ENCODE measurements around the gene SLC37A1.

DNA sequence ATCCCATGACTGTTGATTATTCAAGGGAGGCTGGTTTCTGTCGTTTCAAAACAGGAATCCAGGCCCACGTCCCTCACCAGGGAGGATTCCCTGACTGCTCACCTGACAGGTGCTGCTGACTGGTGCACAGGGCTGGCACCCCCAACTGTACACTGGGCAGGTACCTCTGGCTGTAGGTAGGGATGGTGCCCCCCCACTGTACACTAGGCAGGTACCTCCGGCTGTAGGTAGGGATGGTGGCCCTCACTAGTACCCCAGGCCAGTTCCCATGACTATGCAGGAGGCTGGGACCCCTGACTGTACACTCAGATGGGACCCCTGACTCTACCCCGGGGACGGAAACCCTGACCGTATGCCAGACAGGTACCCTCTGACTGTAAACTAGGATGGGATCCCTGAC is 106.2 kb downstream of the SLC37A1 start:
- TF ChIP-seq, protein P1, sequence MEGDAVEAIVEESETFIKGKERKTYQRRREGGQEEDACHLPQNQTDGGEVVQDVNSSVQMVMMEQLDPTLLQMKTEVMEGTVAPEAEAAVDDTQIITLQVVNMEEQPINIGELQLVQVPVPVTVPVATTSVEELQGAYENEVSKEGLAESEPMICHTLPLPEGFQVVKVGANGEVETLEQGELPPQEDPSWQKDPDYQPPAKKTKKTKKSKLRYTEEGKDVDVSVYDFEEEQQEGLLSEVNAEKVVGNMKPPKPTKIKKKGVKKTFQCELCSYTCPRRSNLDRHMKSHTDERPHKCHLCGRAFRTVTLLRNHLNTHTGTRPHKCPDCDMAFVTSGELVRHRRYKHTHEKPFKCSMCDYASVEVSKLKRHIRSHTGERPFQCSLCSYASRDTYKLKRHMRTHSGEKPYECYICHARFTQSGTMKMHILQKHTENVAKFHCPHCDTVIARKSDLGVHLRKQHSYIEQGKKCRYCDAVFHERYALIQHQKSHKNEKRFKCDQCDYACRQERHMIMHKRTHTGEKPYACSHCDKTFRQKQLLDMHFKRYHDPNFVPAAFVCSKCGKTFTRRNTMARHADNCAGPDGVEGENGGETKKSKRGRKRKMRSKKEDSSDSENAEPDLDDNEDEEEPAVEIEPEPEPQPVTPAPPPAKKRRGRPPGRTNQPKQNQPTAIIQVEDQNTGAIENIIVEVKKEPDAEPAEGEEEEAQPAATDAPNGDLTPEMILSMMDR (CRISPR knock-in tag; IDR thresholded peaks at IDR 0.05): no peak
- TF ChIP-seq HNF1A (IDR thresholded peaks at IDR 0.05; ENCODE audit: low read depth) (no peak), HNF1A (CRISPR knock-in tag; IDR thresholded peaks at IDR 0.05; ENCODE audit: borderline replicate concordance) (no peak), ZNF703 (CRISPR knock-in tag; IDR thresholded peaks at IDR 0.05; ENCODE audit: borderline replicate concordance) (no peak), RBFOX2 (IDR thresholded peaks at IDR 0.05; ENCODE audit: low read depth, low read length) (no peak), POLR2AphosphoS5 (IDR thresholded peaks at IDR 0.05; ENCODE audit: low read depth, low read length) (no peak), NR1H2 (CRISPR knock-in tag; IDR thresholded peaks at IDR 0.05; ENCODE audit: borderline replicate concordance, low read depth) (no peak), POLR2A (IDR thresholded peaks at IDR 0.05; ENCODE audit: insufficient read depth in 1 of 2, low read depth in 2 of 2, low read length in 2 of 2) (no peak), ZBTB42 (CRISPR knock-in tag; IDR thresholded peaks at IDR 0.05) (no peak)
- TF ChIP-seq, protein P2, sequence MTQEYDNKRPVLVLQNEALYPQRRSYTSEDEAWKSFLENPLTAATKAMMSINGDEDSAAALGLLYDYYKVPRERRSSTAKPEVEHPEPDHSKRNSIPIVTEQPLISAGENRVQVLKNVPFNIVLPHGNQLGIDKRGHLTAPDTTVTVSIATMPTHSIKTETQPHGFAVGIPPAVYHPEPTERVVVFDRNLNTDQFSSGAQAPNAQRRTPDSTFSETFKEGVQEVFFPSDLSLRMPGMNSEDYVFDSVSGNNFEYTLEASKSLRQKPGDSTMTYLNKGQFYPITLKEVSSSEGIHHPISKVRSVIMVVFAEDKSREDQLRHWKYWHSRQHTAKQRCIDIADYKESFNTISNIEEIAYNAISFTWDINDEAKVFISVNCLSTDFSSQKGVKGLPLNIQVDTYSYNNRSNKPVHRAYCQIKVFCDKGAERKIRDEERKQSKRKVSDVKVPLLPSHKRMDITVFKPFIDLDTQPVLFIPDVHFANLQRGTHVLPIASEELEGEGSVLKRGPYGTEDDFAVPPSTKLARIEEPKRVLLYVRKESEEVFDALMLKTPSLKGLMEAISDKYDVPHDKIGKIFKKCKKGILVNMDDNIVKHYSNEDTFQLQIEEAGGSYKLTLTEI (CRISPR knock-in tag; conservative IDR thresholded peaks at IDR 0.05): no peak
- TF ChIP-seq, protein P3, sequence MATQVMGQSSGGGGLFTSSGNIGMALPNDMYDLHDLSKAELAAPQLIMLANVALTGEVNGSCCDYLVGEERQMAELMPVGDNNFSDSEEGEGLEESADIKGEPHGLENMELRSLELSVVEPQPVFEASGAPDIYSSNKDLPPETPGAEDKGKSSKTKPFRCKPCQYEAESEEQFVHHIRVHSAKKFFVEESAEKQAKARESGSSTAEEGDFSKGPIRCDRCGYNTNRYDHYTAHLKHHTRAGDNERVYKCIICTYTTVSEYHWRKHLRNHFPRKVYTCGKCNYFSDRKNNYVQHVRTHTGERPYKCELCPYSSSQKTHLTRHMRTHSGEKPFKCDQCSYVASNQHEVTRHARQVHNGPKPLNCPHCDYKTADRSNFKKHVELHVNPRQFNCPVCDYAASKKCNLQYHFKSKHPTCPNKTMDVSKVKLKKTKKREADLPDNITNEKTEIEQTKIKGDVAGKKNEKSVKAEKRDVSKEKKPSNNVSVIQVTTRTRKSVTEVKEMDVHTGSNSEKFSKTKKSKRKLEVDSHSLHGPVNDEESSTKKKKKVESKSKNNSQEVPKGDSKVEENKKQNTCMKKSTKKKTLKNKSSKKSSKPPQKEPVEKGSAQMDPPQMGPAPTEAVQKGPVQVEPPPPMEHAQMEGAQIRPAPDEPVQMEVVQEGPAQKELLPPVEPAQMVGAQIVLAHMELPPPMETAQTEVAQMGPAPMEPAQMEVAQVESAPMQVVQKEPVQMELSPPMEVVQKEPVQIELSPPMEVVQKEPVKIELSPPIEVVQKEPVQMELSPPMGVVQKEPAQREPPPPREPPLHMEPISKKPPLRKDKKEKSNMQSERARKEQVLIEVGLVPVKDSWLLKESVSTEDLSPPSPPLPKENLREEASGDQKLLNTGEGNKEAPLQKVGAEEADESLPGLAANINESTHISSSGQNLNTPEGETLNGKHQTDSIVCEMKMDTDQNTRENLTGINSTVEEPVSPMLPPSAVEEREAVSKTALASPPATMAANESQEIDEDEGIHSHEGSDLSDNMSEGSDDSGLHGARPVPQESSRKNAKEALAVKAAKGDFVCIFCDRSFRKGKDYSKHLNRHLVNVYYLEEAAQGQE (IDR thresholded peaks at IDR 0.05; ENCODE audit: borderline replicate concordance in 1 of 2, low read depth in 1 of 2, low read length in 2 of 2): no peak

Measured in HepG2 (cell line).